Ectodermal cell (in vitro differentiated cells): Measurements from ENCODE around the gene SMCHD1.
"Not testable (repeated sequence)": the region's sequence is repeated elsewhere in the genome, so short reads cannot be mapped to it uniquely, and the experiment has no call there.

Experiments used
- H3K27ac ChIP-seq: 2 replicates; pipeline ENCODE4 v1.7.0; 2013; ENCODE audit warnings: mild to moderate bottlenecking, low read depth, low read length; ENCODE audit not compliant: insufficient read depth, poor library complexity, severe bottlenecking
- H3K27me3 ChIP-seq: 2 replicates; pipeline ENCODE4 v1.7.0; 2013; ENCODE audit warnings: mild to moderate bottlenecking, low read length; ENCODE audit not compliant: insufficient read depth, control insufficient read depth, poor library complexity, severe bottlenecking
- H3K36me3 ChIP-seq: one replicate; pipeline ENCODE4 v1.7.0; 2013; ENCODE audit warnings: low read length; ENCODE audit not compliant: control insufficient read depth, insufficient read depth
- H3K4me1 ChIP-seq: one replicate; pipeline ENCODE4 v1.7.0; 2013; ENCODE audit warnings: low read length; ENCODE audit not compliant: control insufficient read depth, insufficient read depth
- H3K4me3 ChIP-seq: 2 replicates; pipeline ENCODE4 v1.7.0; 2013; ENCODE audit warnings: low read depth, low read length, control low read depth; ENCODE audit not compliant: insufficient read depth
- H3K9me3 ChIP-seq: 2 replicates; pipeline ENCODE4 v1.7.0; 2013; ENCODE audit warnings: mild to moderate bottlenecking, low read length, moderate library complexity; ENCODE audit not compliant: control insufficient read depth
- WGBS, 2 experiments: methylation state at CpG; one replicate each; pipeline ENCODE4 v1.1.7; 2013; ENCODE audit warnings: missing lambda C conversion rate in 2 of 2; 5-methylcytosine and 5-hydroxymethylcytosine counted together

SMCHD1 gene

DNA sequence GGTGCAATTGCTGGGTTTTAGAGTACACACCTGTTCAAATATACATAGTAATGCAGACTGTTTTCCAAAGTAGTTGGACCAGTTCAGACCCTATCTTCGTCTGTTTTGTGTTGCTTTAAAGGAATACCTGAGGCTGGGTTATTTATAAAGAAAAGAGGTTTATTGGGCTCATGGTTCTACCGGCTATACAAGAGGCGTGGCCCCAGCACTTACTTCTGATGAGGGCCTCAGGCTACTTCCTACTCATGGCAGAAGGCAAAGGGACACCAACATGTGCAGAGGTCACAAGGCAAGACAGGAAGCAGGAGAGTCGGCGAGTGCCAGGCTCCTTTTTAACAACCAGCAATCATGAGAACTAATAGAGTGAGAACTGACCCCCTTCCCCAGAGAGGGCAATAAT lies 169.3 kb downstream of the SMCHD1 start:
- H3K27me3 ChIP-seq, result no peaks in the 10 kb centered on the region
- no peak overlapping the region for H3K27ac ChIP-seq
- H3K4me3 ChIP-seq, result no peak overlapping the region
- H3K36me3 ChIP-seq, result no peaks in the 10 kb centered on the region
- H3K9me3 ChIP-seq, result no peaks in the 10 kb centered on the region
- H3K4me1 ChIP-seq, result no peaks in the 10 kb centered on the region
- WGBS, 2 experiments, result 96 to 98% methylated on average over 5 of the region's 5 CpGs

DNA sequence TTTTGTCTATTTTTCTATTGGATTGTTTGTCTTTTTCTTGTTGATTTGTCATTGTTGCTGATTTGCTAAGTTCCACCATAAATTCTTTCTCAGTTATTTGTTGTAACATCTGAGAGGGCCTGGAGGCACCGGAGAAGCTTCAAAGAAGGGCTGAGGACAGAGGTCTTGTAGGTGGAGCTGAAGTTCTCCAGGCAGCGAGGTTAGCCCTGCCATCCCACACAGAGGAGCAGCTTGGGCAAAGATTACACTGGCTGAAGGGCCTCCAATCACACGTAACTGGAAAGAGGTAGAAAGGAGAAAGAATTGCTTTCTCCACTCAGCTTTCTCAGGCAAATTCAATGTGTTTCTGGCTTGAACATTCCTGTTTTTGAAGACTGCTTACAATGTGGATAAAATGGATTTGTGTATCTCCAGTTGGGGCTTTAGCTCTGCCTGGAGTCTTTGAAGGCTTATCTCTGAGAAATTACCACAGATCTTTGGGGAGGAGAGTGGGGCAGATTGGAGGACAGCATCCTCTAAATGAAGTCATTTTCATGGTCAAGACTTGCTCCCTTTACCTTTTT lies 170.2 kb downstream of the SMCHD1 start:
- Histone ChIP-seq H3K9me3 (no peaks in the 10 kb centered on the region), H3K4me1 (no peaks in the 10 kb centered on the region), H3K27ac (no peak overlapping the region), H3K36me3 (no peaks in the 10 kb centered on the region), H3K4me3 (no peak overlapping the region), H3K27me3 (no peaks in the 10 kb centered on the region)
- WGBS, 2 experiments, result 89 to 96% methylated on average over 3 of the region's 3 CpGs

DNA sequence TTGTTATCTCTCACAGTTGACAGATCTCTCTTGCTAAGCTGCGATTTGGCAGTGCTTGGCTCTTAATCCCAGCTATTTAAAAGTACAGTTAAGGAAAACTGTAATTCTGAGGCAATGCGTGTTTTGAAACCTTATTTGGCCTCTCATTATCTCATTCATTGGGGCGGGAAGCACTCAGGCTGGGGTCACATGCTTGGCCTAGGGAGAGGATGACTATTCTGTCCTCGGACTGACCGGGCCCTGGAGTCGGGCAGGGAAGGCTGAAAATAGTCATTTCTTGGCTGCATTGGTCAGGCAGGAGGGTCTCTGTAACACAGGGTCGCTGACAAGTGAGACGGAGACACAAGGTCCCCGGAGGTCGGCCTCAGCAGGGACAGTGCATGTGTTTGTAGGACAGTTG lies 171.1 kb downstream of the SMCHD1 start:
- 83 to 85% methylated on average over 10 of the region's 10 CpGs for WGBS, 2 experiments
- no peaks in the 10 kb centered on the region for H3K27me3 ChIP-seq

DNA sequence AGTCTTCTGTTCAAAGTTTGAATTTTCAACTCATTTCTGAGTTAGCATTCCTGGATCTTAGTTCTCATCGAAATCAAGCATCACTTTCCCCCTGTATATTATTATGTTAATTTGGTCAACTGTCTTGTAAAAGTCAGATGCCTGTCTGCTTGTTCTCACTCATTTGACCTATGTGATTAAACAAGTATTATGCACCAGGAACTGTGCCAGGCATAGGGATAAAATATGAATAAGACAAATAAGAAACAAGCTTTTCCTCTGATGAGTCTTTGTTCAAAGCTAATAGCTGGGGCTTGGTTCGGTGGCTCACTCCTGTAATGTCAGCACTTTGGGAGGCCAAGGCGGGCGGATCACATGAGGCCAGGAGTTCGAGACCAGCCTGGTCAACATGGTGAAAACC lies 171.5 kb downstream of the SMCHD1 start:
- 83 to 93% methylated on average over 4 to 5 of the region's 5 CpGs for WGBS, 2 experiments
- Histone ChIP-seq H3K27me3 (no peaks in the 10 kb centered on the region), H3K36me3 (no peaks in the 10 kb centered on the region), H3K9me3 (no peaks in the 10 kb centered on the region), H3K4me3 (no peak overlapping the region), H3K4me1 (no peaks in the 10 kb centered on the region), H3K27ac (no peak overlapping the region)

More for the DNA sequence above, 171.1 kb downstream of the SMCHD1 start:
- Histone ChIP-seq H3K4me3 (no peak overlapping the region), H3K4me1 (no peaks in the 10 kb centered on the region), H3K27ac (no peak overlapping the region), H3K36me3 (no peaks in the 10 kb centered on the region), H3K9me3 (no peaks in the 10 kb centered on the region)

DNA sequence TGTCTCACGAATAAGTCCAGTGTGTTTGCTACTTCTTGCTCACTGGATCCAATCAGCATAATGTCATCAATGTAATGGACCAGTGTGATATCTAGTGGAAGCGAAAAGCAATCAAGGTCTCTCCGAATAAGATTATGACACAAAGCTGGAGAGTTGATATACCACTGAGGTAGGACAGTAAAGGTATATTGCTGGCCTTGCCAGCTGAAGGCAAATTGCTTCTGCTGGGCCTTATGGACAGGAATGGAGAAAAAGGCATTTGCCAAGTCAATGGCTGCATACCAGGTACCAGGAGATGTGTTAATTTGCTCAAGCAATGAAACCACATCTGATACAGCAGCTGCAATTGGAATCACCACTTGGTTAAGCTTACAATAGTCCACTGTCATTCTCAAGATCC lies 180.6 kb downstream of the SMCHD1 start:
- not testable (repeated sequence) for H3K9me3 ChIP-seq, H3K4me1 ChIP-seq, H3K27me3 ChIP-seq, H3K4me3 ChIP-seq, H3K27ac ChIP-seq, H3K36me3 ChIP-seq
- 92 to 96% methylated on average over 3 of the region's 3 CpGs for WGBS, 2 experiments

DNA sequence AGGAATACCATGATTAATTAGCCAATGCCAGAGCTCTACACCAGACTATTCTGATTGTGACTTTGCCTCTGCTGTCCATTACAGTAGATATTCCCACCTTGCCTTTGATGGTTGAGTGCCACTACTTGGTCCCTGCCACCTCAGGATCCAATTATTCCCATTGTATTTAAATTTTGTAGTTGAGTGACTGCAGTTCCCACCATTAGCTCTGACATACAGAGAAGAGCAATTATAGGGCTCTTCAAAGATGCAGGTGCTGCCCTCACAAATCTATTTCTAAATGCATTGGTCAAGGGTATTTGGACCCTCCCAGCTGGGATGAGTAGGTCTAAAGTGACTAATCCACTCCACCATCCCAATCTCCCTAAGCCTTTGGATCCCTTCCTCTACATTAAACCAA lies 181.8 kb downstream of the SMCHD1 start:
- H3K36me3 ChIP-seq, H3K9me3 ChIP-seq, H3K4me3 ChIP-seq, H3K27ac ChIP-seq, H3K4me1 ChIP-seq, H3K27me3 ChIP-seq: not testable (repeated sequence)

DNA sequence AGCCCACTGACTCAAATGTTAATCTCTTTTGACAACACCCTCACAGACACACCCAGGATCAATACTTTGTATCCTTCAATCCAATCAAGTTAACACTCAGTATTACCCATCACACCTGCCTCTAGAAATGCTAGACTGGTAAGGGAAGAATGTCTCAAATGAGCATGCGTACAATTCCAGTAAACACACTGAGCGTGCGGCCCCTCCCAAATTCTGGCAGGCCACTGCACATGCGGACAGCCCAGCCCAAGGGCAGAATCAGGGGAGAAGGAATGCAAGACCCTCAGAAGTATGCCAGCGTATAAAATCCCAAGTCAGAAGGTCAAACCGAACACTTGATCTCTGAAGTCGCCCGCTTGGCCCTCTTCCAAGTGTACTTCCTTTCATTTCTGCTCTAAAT lies 183.7 kb downstream of the SMCHD1 start:
- Histone ChIP-seq H3K36me3 (no peaks in the 10 kb centered on the region), H3K27me3 (peaks cover 6% of the 10 kb centered on the region), H3K4me1 (no peaks in the 10 kb centered on the region), H3K27ac (no peak overlapping the region), H3K9me3 (no peaks in the 10 kb centered on the region), H3K4me3 (no peak overlapping the region)
- 96 to 97% methylated on average over 8 of the region's 8 CpGs for WGBS, 2 experiments

DNA sequence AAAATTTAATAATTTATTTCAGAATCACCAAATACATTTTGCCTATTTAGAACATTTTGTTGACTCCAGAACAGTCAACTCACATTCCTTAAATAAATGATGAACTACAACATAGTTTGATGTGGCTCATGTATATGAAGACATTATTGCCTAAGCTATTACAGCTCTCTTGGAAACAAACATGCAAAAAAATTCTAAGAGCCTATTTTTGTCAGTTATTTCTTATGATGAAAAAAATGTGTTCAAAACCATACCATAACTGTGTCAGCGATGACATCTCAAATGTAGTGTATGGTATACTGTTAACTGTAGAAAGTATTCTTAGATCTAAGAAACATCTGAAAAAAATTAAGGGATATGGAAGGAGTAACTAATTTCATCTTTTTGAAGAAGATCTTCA lies 185.0 kb downstream of the SMCHD1 start:
- Histone ChIP-seq H3K27me3 (peaks cover 19% of the 10 kb centered on the region), H3K9me3 (no peaks in the 10 kb centered on the region), H3K4me1 (no peaks in the 10 kb centered on the region), H3K27ac (no peak overlapping the region), H3K4me3 (no peak overlapping the region), H3K36me3 (no peaks in the 10 kb centered on the region)
- 100% methylated on average over 1 of the region's 1 CpG for WGBS, 2 experiments

DNA sequence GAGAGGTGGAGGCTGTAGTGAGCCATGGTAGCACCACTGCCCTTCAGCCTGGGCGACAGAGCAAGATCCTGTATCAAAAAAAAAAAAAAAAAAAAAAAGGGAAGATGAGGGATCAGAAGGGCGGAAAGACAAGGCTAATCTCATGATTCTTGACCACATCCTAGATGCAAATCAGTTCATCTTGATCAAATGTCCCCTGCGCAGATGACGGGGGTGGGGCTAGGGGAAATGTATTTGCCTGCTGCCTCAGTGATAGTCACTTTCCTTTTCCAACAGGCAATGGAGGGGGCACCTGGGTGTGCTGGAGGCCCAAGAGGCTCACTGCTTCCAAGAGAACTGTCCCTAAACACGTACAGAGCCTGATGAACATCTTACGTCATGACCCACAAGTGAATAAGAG lies 187.6 kb downstream of the SMCHD1 start:
- peaks cover 45% of the 10 kb centered on the region for H3K27me3 ChIP-seq
- 94 to 95% methylated on average over 6 of the region's 6 CpGs for WGBS, 2 experiments
- H3K36me3 ChIP-seq, result no peaks in the 10 kb centered on the region
- H3K4me3 ChIP-seq, result no peak overlapping the region
- H3K27ac ChIP-seq, result no peak overlapping the region
- no peaks in the 10 kb centered on the region for H3K9me3 ChIP-seq
- H3K4me1 ChIP-seq, result peaks cover 3% of the 10 kb centered on the region

DNA sequence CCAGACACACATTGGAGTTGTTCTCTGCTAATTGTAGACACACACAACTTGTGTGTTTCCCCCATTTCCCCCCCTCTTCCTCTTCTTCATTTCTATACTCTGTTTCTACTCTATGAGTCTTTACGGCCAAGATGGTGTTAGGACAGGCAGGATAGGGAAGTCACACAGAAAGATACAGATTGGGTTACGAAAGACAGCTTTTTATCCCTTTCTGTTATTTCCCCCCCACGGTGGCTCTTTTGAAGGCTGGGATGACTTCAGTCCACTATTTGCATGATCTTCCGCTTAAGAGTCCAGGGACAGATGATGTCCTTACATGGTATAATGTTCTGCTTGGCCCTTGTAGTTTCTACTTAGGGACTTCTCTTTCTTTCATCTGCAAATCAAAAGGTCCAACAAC lies 189.6 kb downstream of the SMCHD1 start:
- Histone ChIP-seq H3K4me3 (no peak overlapping the region), H3K36me3 (no peaks in the 10 kb centered on the region), H3K4me1 (peaks cover 7% of the 10 kb centered on the region), H3K9me3 (no peaks in the 10 kb centered on the region), H3K27ac (no peak overlapping the region), H3K27me3 (peaks cover 61% of the 10 kb centered on the region)
- 68 to 77% methylated on average over 4 of the region's 4 CpGs for WGBS, 2 experiments
